Ectodermal cell (in vitro differentiated cells): Measurements from ENCODE around the gene ARHGEF5.
"Not testable (repeated sequence)": the region's sequence is repeated elsewhere in the genome, so short reads cannot be mapped to it uniquely, and the experiment has no call there.

Experiments used
- H3K27ac ChIP-seq: 2 replicates; pipeline ENCODE4 v1.7.0; 2013; ENCODE audit warnings: mild to moderate bottlenecking, low read depth, low read length; ENCODE audit not compliant: insufficient read depth, poor library complexity, severe bottlenecking
- H3K27me3 ChIP-seq: 2 replicates; pipeline ENCODE4 v1.7.0; 2013; ENCODE audit warnings: mild to moderate bottlenecking, low read length; ENCODE audit not compliant: insufficient read depth, control insufficient read depth, poor library complexity, severe bottlenecking
- H3K36me3 ChIP-seq: one replicate; pipeline ENCODE4 v1.7.0; 2013; ENCODE audit warnings: low read length; ENCODE audit not compliant: control insufficient read depth, insufficient read depth
- H3K4me1 ChIP-seq: one replicate; pipeline ENCODE4 v1.7.0; 2013; ENCODE audit warnings: low read length; ENCODE audit not compliant: control insufficient read depth, insufficient read depth
- H3K4me3 ChIP-seq: 2 replicates; pipeline ENCODE4 v1.7.0; 2013; ENCODE audit warnings: low read depth, low read length, control low read depth; ENCODE audit not compliant: insufficient read depth
- H3K9me3 ChIP-seq: 2 replicates; pipeline ENCODE4 v1.7.0; 2013; ENCODE audit warnings: mild to moderate bottlenecking, low read length, moderate library complexity; ENCODE audit not compliant: control insufficient read depth
- WGBS, 2 experiments: methylation state at CpG; one replicate each; pipeline ENCODE4 v1.1.7; 2013; ENCODE audit warnings: missing lambda C conversion rate in 2 of 2; 5-methylcytosine and 5-hydroxymethylcytosine counted together

The ARHGEF5 gene

GRCh38 chr7:144416341-144416740, 61.1 kb downstream of the ARHGEF5 start:
- Histone ChIP-seq H3K4me3 (no peak overlapping the region), H3K9me3 (no peaks in the 10 kb centered on the region), H3K4me1 (no peaks in the 10 kb centered on the region), H3K36me3 (no peaks in the 10 kb centered on the region), H3K27me3 (no peaks in the 10 kb centered on the region), H3K27ac (no peak overlapping the region)

- H3K27ac ChIP-seq, H3K9me3 ChIP-seq, H3K36me3 ChIP-seq, H3K27me3 ChIP-seq, H3K4me1 ChIP-seq, H3K4me3 ChIP-seq: not testable (repeated sequence)
- WGBS, 2 experiments, result 95 to 96% methylated on average over 4 of the region's 4 CpGs
Measured at GRCh38 chr7:144418931-144419330, 63.7 kb downstream of the ARHGEF5 start.

GRCh38 chr7:144427539-144427938, 72.3 kb downstream of the ARHGEF5 start:
- not testable (repeated sequence) for H3K27me3 ChIP-seq, H3K4me1 ChIP-seq, H3K36me3 ChIP-seq, H3K9me3 ChIP-seq, H3K27ac ChIP-seq, H3K4me3 ChIP-seq
- 70 to 76% methylated on average over 2 of the region's 2 CpGs for WGBS, 2 experiments

- Histone ChIP-seq H3K27ac (no peak overlapping the region), H3K4me3 (no peak overlapping the region), H3K4me1 (no peaks in the 10 kb centered on the region), H3K9me3 (peaks cover 3% of the 10 kb centered on the region), H3K36me3 (no peaks in the 10 kb centered on the region), H3K27me3 (no peaks in the 10 kb centered on the region)
- 88 to 96% methylated on average over 2 of the region's 2 CpGs for WGBS, 2 experiments
Measured at GRCh38 chr7:144428431-144428830, 73.2 kb downstream of the ARHGEF5 start.
